Fibroblast of skin of right quadriceps (primary cell): ENCODE results near the gene TBC1D21.
A peak's percentile ranks its signal among the peaks of the same experiment; 100 is the strongest.

Experiments used
- DNase-seq: peaks from one replicate; pipeline ENCODE4 v3.0.0-alpha.2; 2013

Gene TBC1D21

DNA sequence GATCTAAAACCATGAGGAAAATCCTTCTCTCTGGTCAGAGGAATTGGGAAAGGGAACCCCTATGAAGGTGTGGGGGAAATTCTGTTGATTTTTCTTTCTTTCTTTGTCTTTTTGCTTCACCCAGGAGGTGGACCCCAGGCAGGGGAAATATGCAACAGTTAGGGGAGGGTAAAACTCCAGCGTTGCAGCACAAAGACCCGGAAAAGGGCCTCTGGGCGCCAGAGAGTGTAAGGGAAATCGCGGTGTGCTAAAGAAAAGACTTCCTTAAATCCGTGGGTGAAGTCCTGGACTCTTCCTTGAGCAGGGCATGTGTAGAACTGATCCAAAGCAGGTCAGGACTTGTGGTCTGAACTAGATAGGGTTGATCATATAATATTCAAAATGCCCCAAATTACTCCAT is 11.1 kb upstream of the TBC1D21 start:
- DNase-seq = no peak

DNA sequence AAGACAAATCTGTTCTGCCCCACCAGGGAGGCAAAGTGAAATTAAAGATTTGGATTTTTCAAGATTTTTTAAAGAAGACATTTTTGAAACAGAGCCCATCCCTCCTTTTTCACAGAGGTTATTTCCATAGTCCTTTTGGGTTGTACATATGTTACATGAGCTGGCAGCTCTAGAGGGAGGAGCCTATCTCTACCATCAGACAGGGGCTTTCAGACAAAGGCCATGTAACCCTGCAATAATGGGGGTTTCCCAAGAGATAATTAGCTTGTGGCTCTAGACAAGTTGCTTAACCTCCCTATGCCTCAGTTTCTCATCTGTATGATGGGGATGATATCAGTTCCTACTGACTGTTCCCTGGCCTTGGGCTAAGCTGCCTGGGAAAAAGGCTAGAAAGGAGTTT is 8.0 kb upstream of the TBC1D21 start:
- DNase-seq = no peak

DNA sequence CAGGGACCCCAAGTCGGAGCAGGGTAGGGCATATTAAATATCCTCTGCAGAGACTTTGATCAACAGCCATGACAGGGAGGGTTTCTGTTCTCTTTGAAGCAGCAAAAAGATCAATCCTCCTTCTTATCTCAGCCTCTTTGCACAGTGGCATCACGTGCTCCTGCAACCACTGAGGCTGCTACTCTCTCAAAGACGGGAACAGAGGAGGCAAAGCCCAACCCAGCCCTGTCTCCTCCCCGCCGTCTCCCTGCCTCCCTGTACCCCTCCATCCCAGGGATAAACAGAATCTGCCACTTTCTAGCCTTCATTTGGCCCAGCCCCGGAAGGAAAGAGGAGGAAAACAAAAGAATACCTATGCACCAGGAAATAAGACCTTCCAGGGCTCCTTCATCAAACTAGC is 7.5 kb upstream of the TBC1D21 start:
- DNase-seq = no peak

DNA sequence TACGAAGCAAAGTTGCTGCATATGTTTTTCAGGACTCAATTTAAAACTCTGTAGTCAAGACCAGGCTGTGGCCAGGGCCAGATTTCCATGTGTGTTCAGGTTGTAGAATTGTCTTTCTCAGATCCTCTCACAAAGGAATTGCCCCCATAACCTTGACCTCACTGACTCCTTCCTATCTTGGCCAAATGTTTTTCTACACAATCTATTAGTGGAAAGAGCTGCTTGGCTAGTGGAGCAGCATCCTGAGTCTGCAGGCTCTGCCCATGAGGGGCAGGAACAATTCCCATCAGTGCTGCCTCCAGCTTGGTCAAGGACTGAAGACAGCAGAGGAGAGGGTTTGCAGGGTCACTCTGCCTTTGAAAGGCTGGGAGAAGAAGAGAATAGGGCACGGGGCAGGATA is 6.9 kb upstream of the TBC1D21 start:
- DNase-seq = no peak

DNA sequence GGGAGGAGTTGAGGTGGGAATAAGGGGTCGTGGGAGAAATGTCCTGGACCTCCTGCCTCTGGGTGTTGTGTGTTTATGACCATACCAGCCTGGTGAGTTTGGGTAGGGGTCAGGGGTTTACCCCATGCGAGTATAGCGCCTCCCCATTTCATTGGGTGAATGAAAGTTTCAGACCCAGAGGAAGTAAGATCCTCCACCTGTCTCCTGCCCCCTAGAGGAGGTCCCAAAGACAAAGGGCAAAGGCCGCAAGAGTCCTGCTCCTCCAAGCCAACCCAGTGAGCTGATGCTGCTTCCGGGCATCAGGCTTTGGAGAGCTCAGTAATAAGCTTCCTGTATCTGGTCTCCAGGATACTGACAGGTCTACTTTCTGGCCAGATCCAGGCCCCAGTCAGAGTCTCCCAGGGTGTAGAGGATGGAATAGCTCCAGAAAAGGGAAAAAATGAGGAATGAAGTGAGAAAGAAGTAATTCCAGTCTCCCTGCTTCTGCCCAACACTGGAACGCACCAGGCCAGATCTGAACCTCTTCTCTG is 6.4 kb upstream of the TBC1D21 start:
- no peak for DNase-seq

DNA sequence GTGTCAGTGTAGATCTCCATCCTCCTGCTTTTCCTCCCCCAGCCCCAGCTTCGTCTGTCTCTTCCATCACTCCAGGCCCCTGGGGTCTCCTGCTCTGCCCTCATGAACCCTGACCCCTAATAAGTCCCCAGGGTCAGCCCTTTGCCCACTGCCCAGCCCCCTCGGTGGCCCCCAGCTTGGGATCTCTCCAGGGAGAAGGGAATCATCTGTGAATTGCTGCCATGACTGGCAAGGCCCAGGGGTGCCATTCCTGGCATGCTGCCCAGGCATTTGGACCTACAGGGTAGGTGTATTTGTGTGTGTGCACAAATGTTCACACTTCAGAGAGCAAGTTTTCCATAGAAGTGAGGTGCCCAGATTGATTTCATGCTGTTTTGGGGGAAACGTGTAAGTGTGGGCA is 5.9 kb upstream of the TBC1D21 start:
- no peak for DNase-seq

DNA sequence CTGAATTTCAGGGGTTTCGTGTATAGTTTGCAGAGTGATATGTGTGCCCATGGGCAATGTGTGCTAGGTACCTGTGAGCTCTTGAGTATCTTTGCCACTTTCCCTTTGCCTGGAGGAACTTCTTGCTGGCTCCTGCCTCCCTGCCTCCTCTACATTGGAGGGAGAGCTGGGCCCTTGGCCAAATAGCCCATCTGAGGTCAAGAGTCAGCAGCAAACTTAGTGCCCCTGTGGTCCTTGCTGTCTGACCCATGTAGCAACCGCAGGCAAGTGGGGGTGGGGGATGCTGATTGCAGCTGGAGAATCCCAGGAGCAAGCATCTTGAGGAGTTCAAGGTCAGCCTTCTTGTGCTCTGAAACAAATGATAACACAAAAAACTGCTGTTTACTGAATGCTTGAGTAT is 5.4 kb upstream of the TBC1D21 start:
- DNase-seq = no peak

DNA sequence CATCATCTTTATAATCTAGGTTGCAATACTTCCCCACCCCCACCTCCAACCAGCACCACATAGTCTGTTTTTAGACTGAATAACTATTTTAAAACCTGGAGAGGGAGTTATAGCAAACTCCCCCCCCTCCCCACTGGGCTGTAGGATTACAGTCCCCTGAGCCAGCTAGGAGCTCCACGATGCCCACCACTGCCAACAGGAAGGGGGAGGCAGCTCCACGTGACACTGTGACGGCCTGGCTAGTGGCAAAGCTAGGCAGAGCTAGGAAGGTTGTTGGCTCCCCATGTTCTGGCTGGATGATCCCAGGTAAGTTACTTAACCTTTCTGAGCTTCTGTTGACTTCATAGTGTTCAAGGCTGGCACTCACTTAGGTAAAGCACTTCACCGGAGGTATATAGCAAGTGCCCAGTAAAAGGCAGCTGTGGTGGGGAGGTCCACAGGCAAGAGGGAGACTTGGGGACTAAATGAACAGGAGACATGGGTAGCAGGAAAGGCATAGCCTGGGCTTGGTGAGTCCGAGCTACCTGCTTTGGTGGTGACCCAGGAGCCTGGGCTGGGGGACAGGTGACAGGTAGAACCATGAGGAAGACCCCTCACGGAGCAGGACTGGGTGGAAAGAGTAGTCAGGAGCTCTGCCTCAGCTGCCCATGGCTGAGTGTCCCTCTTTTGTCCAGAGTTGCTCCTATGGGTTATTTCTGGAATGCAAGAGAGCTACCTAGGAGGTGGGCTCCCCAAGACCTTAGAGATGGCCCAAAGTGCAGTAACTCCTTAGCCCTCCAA is 4.0 kb upstream of the TBC1D21 start:
- no peak for DNase-seq

DNA sequence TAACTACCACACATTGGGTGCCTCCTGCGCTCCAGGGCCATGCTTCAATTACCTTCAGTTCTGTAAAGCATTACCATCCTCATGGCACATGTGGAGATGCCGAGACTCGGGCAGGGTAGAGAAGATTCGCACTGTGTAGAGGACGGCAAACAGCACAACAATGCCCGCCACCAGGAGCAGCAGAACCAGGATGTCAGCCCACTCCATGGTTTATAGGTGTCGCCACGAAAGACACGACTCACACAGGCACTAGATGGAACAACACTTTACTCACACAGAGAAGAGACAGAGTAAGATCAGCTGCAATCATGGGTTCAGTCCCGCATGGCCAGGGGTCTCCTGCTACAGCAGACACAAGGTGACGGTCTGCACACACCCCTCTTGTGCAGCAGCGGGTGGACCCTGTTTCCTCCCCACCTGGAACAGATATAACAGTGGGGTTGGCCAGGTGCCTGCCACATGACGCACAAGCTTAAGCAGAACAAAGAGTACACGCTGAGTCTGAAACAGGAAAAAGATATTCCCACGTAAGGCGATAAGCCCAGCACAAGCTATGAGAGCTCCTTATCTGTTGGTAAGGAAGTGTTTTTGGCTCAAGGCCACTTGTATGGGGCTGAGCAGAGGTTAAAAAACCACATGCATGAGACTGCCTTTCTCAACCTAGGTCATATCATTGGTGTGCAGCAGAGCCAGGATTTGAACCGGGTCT is 2.5 kb upstream of the TBC1D21 start:
- DNase-seq = peak; percentile 22

DNA sequence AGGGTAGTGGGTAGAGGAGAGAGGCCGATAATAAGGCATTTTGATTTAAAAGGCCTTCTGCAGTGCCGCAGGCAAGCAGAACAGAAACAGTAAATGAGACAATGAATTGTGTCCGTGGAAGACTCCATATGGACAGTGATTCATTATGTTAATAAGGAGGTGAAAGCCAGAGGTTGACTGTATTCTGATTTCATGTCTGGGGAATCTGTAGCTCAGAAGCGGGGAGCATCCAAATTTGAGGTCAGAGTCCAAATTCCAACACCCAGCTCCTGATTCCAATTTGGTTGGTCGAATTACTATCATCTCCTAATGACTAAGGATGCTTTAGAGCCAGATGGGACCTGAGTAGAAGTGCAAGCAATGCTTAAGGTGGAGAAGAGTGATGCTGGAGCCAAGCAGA is 1.0 kb upstream of the TBC1D21 start:
- DNase-seq = peak; percentile 67

DNA sequence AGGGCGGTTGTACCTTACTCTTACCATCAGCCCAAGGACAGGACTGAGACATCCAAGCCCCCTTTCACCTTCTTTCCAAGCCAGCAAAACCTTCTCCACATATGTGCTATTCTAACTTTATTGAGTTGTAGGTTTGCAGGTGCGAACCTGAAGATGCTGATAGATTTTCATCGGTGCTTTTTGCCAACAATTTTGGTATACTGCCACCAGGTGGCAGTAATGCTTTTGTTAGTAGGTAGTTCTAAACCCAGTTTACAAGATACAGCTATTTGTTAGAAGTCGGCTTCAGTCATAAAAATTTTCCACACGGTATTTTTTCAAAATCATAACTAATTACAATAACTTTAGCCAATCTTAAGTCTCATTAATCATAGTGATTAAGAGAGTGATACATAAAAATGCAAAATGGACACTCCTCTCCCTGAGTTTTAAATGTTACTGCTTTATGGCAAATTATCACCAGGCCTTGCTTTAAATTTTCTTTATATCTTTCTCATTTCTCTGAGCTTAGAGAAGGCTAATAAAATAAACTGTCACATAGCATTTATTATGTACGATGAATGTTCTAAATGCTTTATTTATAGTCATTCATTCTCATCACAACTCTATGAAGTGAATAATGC is 636 bp downstream of the TBC1D21 start:
- peak; percentile 47 for DNase-seq

DNA sequence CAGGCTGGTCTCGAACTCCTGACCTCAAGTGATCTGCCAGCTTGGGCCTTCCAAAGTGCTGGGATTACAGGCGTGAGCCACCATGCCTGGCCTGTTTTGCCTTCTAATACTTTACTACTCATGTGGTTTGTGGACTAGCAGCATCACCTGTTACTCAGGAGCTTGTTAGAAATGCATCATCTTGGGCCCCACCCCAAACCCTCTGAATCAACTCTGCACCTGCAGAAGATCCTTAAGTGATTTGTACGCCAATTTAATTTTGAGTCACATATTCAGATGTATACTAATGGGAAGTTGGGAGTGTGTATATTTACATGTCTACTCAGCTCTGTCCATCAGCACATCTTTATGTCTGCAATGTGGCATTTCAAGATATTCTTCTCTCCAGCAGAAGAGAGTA is 6.1 kb downstream of the TBC1D21 start:
- no peak for DNase-seq

DNA sequence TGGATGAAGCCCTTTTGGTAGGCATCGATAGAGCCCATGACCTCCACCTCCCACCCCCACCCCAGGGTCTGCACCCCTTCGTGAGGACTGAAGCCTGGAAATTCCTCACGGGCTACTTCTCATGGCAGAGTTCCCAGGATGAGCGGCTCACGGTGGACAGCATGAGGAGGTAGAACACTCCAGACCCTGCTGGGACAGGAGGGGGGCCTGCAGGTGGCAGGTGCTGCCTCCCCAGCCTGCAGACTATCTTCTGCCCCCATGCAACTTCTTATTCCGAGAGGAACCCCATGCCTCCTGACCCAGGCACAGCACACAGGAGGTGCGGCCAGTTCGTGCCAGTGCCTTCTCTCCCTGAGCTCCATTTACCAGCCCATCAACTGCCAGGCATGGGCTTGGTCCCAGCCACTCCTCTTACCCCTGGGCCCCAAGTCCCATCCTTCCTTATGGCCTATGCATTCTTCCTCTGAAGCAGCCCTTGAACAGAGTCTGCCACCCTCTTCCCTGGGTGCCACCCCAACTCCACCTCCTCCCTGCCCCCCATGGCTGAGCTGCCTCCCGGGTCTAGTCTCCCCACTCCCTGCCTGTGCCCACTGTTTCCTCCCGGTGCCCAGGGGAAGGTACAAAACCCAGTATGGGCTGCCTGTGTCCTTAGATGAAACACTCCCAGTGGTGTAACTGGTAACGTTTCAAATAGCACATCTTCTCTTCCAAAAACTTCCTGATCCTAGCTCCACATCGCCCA is 8.4 kb downstream of the TBC1D21 start:
- DNase-seq = no peak

DNA sequence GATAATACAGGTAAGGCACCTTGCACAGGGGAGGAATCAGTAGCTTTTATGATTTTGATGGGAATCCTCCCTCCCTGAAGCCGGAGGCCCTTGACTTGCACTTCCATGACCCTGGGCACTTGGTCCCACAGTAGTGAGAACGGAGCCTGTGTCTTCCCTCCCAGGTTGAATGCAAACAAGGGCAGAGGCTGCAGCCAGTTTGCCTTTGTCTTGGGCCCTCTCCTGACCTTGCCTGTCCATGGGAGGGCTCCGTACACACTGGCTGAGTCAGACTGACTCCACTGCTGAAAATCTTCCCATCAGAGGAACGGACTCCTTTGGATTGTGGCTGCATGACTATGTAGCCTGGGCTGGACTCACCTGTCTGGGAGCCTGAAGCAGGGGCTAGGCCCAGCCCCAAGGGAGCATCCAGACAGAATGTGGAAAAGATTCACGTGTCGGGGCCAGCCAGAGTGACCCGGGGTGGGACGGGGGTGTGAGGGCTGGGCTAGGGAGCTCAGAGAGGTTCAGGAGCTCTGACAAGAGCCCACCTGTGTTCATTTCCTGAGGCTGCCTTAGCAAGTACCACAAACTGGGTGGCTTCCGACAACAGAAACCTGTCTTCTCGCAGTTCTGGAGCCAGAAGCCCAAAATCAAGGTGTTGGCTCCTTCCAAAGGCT is 9.5 kb downstream of the TBC1D21 start:
- no peak for DNase-seq

DNA sequence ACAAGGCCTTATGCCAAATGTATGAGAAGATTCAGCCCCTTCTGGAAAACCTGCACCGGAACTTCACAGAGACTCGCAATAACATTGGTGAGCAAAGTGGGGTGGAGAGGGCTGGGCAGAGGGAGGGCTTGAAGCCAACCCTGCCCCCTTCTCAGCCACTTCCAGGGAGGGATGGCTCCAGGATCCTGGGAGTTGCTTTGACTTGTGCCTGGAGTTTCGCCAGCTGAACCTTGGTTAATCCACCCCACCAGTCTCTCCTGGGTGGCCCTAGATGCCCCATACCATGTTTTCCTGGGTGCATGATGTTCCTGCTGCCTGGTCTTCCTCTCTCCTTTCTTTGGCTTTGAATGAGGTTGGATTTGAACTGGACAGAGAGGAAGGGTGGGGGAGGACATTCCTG is 10.8 kb downstream of the TBC1D21 start:
- no peak for DNase-seq

DNA sequence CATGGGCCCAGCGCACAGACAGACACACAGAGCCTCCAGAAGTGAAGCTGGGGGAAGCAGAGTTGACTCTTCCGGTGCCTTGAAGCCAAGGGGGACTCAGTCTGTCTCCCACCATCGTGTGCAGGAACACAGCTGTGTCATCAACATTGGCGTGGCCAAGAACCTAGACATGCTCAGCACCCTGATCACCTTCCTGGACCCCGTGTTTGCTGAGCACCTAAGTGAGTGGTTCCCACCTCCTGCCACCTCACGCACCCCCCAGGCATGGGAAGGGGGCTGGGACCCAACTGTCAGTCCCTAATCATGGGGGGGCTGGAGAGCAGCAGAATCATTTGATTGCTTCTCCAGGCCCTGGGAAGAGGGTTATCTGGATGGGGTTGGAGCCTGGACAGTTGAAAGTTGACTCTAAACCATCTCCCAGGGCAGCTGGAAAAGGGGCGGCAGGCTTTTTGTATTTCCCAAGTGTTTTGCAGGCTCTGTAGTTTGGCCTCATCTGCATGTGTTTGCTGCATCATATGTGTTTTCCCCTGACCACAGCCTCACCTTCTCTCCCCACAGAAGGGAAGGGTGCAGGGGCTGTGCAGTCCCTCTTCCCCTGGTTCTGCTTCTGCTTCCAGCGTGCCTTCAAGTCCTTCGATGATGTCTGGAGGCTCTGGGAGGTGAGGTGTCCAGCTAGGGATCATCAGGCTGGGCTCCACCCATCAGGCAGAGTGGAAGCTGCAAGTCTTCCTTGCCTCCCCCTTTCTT is 12.8 kb downstream of the TBC1D21 start:
- no peak for DNase-seq

DNA sequence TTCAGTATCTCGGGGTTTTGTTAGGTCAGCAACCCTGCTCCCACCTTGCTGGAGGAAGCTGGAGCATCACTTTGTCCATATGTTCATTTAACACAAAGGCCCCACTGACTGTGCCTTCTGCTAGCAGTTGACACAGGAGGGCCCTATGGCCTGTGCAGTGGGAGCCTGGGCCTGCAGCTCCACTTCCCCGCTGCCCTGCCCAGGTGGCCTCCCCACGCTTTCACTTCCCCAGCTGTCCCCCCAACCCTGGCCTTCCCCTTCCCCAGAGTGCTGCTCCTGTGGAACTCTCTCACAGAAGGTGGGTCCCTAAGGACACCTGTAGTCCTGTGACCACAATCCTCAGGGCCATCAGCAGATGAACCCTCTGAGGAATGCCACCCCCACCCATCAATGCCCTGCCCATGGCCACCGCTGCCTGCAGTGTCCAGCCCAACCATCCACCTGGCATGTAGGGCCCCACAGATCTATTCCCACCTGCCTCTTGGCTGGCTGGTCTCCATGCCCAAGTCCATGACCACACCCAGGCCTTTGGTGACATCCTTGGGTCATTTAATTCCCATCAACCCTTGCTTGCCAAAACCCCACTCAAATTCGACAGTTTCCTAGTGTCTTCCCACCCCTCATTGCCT is 13.5 kb downstream of the TBC1D21 start:
- DNase-seq = no peak

DNA sequence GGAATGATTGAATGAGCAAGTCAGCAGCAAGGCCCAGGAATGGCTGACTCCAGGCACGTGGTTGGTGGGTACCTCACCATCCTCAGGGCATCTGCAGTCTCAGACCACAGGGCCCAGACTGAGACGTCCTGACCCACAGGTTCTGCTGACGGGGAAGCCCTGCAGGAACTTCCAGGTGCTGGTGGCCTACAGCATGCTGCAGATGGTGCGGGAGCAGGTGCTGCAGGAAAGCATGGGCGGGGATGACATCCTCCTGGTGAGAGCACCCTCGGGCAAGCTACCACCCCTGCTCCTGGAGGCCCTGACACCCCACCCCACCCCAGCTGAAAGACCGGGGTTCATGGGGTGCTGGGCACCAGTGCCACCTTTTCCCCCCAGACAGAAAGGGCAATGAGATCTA is 14.1 kb downstream of the TBC1D21 start:
- no peak for DNase-seq

DNA sequence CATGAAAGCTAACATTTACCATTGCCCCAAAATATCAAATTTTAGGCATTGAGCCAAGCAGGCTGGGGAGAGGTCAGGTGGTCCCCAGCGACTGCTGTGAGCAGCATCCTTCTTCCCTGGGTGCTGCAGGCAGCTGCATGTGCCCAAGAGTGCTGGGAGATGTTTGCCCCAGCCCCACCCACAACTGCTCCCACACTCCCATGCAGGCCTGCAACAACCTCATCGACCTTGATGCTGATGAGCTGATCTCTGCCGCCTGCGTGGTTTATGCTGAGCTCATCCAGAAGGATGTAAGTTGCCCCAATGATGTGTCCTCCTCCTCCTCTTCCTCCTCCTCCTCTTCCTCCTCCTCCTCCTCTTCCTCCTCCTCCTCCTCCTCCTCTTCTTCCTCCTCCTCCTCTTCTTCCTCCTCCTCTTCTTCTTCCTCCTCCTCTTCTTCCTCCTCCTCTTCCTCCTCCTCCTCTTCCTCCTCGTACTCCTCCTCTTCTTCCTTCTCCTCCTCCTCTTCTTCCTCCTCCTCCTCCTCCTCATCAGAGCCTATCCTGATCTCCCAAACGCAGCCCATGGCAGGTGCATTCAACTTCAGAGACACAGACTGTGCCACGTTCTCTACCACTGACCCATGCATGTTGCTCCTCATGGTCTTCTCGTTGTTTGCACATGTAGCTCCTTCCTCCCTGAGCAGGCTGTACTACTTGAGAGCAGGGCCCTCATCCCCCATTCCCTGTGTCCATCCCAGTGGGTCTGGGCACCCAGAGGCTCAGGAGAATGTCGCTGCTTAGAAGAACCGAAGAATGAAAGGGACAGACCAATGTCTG is 15.1 kb downstream of the TBC1D21 start:
- DNase-seq = no peak

DNA sequence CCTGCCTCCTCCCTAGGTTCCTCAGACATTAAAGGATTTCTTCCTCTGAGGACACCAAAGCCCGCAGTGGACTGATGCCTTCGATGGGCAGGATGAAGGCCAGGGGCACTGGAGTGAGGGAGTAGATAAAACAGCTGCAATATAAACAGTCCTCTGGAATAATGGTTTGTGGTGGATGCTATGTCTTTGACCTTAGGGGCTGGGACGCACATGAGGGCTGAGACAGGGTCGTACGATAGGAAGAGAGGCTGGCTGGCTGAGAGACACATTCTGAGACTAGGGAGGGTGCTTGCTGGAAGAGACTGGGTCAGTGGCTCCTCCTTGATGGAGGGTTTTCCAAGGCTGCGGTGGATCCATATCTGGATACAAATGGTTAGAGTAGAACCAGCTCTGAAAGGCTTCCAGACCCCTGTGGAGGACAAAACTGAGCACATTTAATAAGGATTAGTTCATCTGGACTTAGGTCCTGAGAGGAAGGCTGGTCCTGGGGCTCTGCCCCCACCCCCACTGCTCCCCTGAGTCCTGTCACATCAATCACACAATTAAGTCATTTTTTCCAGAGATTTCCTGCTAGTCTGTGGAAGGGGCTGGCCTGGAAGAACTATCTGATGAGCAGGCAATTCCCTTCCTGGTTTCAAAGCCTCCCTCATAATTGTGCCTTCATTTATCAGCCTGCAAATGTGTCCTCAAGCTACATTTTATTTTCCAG is 15.8 kb downstream of the TBC1D21 start:
- no peak for DNase-seq
